Hematopoietic multipotent progenitor cell treated with erythropoietin and hydrocortisone succinate and interleukin-3 and kit ligand, for 4 days (in vitro differentiated cells): ENCODE data around the gene ABRAXAS1.

Source experiments
- DNase-seq: peaks from one replicate; pipeline ENCODE4 v3.0.0-alpha.2; 2015

The ABRAXAS1 gene

GRCh38 chr4:83449009-83449408, 35.9 kb downstream of the ABRAXAS1 start:
- no peak for DNase-seq

DNA sequence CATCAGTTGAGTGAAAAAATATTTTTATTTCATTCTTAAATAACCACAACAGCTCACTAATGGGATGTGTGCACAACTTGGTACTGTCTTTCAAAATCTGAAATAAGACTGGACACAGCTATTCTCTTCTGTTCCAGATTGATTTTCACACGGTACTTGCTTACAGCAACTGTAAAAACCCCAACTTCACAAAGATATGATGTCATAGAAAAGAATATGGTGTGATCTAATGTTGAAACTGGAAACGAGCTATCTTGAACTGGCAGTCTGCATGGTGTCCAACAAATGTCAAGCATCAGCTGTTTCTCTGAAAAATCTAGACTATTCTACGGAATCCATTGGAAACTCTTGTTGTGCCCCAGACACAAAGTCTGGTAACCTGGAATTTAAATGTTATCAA, 44.0 kb downstream of the ABRAXAS1 start:
- DNase-seq, result no peak

DNA sequence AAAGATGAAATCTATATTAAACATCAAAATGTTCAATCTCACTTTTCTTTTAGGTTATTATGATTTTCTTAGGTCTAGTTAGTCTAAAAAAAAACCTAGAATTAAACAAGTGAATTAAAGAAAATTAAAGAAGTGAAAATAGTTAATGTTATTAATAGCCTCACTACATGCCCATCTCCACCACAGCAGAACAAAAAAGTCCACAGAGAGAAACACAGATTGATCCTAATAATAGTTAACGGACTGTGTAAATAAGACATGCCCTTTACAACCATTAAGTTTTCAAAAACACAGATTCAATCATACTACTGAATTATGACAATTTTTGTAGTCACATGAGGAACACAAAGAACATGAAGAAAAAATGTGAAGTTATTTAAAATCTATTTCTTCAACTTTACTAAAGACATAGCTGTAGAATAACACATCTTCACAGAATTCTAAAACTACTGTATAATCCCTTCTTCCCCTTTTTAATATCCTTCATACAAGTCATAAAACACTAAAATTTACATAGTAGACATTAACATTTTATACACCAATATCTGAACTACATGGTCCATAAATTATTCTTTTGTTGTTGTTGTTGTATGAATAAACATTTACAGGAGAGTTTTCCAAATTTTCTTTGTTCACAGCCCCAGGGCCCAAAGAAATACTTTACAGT, 44.6 kb downstream of the ABRAXAS1 start:
- no peak for DNase-seq

DNA sequence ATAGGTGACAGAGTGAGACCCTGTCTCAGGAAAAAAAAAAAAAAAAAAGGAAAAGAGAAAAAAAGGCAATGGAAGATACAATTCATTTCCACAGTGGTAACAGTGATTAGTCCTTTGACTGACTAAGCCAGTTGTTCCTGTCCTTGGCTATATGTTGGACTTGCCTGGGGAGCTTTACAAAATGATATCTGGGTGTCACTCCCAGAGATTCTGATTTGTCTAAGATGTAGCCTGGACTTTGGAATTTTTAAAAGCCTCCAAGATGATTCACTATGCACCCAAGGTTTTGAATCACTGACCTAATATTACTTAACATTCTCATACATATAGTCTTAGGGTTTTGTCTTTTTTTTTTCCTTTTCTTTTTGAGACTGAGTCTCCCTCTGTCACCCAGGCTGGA, 46.2 kb downstream of the ABRAXAS1 start:
- DNase-seq, result no peak

GRCh38 chr4:83436680-83437079, 48.2 kb downstream of the ABRAXAS1 start:
- no peak for DNase-seq

- DNase-seq, result no peak
Measured at GRCh38 chr4:83431200-83431599, 53.7 kb downstream of the ABRAXAS1 start.

DNA sequence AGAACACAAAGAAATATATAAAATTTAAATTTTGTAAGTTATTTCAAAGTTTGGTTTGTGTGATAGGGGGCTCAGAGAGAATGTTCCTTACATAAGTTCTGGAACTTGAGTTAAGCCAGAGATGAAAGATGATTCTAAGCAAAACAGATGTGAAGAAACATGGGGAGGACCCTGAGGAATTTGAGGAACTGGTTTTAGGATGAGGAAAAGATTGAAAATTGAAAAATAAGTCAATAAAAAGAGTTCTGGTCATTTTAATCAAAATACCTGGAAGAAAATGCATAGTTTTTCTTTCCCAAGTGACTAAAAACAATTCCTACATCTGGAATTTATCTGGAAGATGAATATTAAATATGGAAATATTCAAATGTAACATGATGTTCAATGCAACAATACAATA, 66.7 kb downstream of the ABRAXAS1 start:
- DNase-seq, result no peak

GRCh38 chr4:83417566-83417965, 67.3 kb downstream of the ABRAXAS1 start:
- DNase-seq, result no peak

- DNase-seq, result no peak
Measured at GRCh38 chr4:83413676-83414075, 71.2 kb downstream of the ABRAXAS1 start.
